ENCODE measurements around the gene PAX2. TPM values are rescaled to one million over a fixed set of nuclear protein-coding genes. Genes with fewer than 3 reads are reported as not detected.

Gene PAX2
- total and polyA plus RNA-seq, 2 of the 8 experiments (the other 6 are each of a cell fraction or from before 2014, with no cell fraction given) = 0.02 TPM; not detected in 1

GRCh38 chr10:100697070-100697469 lies 48.3 kb upstream of the PAX2 start:
- no peak overlapping the region for H4K8ac ChIP-seq (ENCODE audit: extremely low read depth, insufficient read depth, low read length)
- no peak overlapping the region for H2BK5ac ChIP-seq (ENCODE audit: low read depth, low read length)
- no peaks in the 10 kb centered on the region for H3K79me2 ChIP-seq (ENCODE audit: control insufficient read depth in 1 of 2, insufficient read depth in 2 of 2, low read length in 2 of 2)
- CTCF ChIA-PET (ENCODE audit: partially characterized antibody) = interaction anchor here (0.5 to 0.8 kb wide), 2 partner anchors 127 to 269 kb away, joined by 3 read pairs; no protein-coding TSS in a partner anchor
- no peaks in the 10 kb centered on the region for H3K23me2 ChIP-seq (ENCODE audit: low read depth, low read length)
- H3K4me2 ChIP-seq (ENCODE audit: insufficient read depth in 1 of 2, low read depth in 2 of 2, low read length in 2 of 2) = no peak overlapping the region
- POLR2A ChIA-PET (ENCODE audit: partially characterized antibody) = no interaction called here
- no peak overlapping the region for H2AFZ ChIP-seq (ENCODE audit: low read length)
- H3K9ac ChIP-seq (replicated peaks in 1 of 4; ENCODE audit: extremely low read depth in 1 of 4, low read depth in 3 of 4, low read length in 3 of 4) = no peak overlapping the region
- no peak overlapping the region for H2BK120ac ChIP-seq (replicated peaks; ENCODE audit: low read depth, low read length)
- H2BK12ac ChIP-seq (ENCODE audit: low read depth, low read length) = no peak overlapping the region
- H3K9me3 ChIP-seq (ENCODE audit: insufficient read depth in 2 of 2, low read depth in 1 of 2, low read length in 1 of 2) = no peaks in the 10 kb centered on the region
- no peak overlapping the region for H3K18ac ChIP-seq (ENCODE audit: extremely low read depth, low read length)
- 75% methylated on average over 1 of the region's 1 CpG; no CpG with 5 or more reads in 1 of the 2 experiments for WGBS, 2 experiments (ENCODE audit: extremely low coverage in 1 of 2, insufficient coverage in 1 of 2, insufficient read length in 1 of 2, insufficient replicate concordance in 2 of 2, low coverage in 1 of 2, low lambda C conversion rate in 2 of 2, missing lambda C conversion rate in 1 of 2)
- DNase-seq (ENCODE audit: low read depth in 1 of 2, low spot score in 2 of 2) (no peak), FAIRE-seq (no peak)
- H3K4me3 ChIP-seq (ENCODE audit: extremely low read depth in 1 of 4, insufficient read depth in 2 of 4, low read depth in 3 of 4, low read length in 4 of 4) = no peak overlapping the region
- no peak overlapping the region for H2AK5ac ChIP-seq (ENCODE audit: low read depth, low read length)
- no peaks in the 10 kb centered on the region for H3K36me3 ChIP-seq (ENCODE audit: control insufficient read depth in 2 of 4, insufficient read depth in 4 of 4, low read length in 3 of 4)
- no peak overlapping the region for H3K14ac ChIP-seq (ENCODE audit: insufficient read length)
- no peak for TF ChIP-seq POU5F1 (IDR thresholded peaks at IDR 0.05; ENCODE audit: low read depth, low read length)
- TF ChIP-seq SP1 (IDR thresholded peaks at IDR 0.05; ENCODE audit: low read depth, low read length) = no peak
- no peak for TF ChIP-seq TCF12 (IDR thresholded peaks at IDR 0.05; ENCODE audit: low read depth, low read length)
- no peak for TF ChIP-seq E2F6 (IDR thresholded peaks at IDR 0.05)
- no peak for TF ChIP-seq KDM4A (IDR thresholded peaks at IDR 0.05; ENCODE audit: low read depth, low read length, severe bottlenecking)
- TF ChIP-seq GABPA (IDR thresholded peaks at IDR 0.05; ENCODE audit: borderline replicate concordance, insufficient read depth, low read length) = no peak
- TF ChIP-seq CHD2 (IDR thresholded peaks at IDR 0.05; ENCODE audit: low read length) = no peak
- H4K20me1 ChIP-seq (replicated peaks in 1 of 2; ENCODE audit: control insufficient read depth in 1 of 2, insufficient read depth in 2 of 2, low read length in 2 of 2) = no peaks in the 10 kb centered on the region
- H3K56ac ChIP-seq (replicated peaks; ENCODE audit: insufficient read length, low read depth, low read length) = no peak overlapping the region
- no peaks in the 10 kb centered on the region for H3K79me1 ChIP-seq (ENCODE audit: low read depth, low read length)
- no peak overlapping the region for H2BK20ac ChIP-seq (ENCODE audit: low read length)
- no peak overlapping the region for H4K5ac ChIP-seq (ENCODE audit: insufficient read length, low read depth, low read length)
- no peak overlapping the region for H3K23ac ChIP-seq (ENCODE audit: insufficient read length)
- H3K27ac ChIP-seq (ENCODE audit: low read depth, low read length) = no peak overlapping the region
- H2BK15ac ChIP-seq (ENCODE audit: low read length) = no peak overlapping the region
- no peak overlapping the region for H3K4ac ChIP-seq (replicated peaks; ENCODE audit: insufficient read length, low read depth, low read length)
- peaks cover 0 to 8% (median 2%) of the 10 kb centered on the region in 4 experiments; a peak in 4 of 7 replicates for H3K27me3 ChIP-seq (replicated peaks in 1 of 4; ENCODE audit: control insufficient read depth in 3 of 4, extremely low read depth in 1 of 4, insufficient read depth in 3 of 4, low read length in 3 of 4)
- no peaks in the 10 kb centered on the region for H3K4me1 ChIP-seq (replicated peaks in 1 of 4; ENCODE audit: control insufficient read depth in 3 of 4, insufficient read depth in 4 of 4, low read length in 3 of 4)
- H4K91ac ChIP-seq (replicated peaks; ENCODE audit: insufficient read length, low read length) = no peak overlapping the region

All from H1 (cell line).